Spleen (tissue), 7 donors: Measurements from ENCODE around the gene PEDS1.
A peak's percentile ranks its signal among the peaks of the same experiment; 100 is the strongest.

ENCODE experiments used
- CTCF ChIP-seq, 11 experiments: fragments of 200-600 bp in 7 of 11; fragments of 450-650 bp in 4 of 11; sonication (generic) in 4 of 11; IDR thresholded peaks in 8 of 11; conservative IDR thresholded peaks in 3 of 11; 1 replicate in 7 of 11; 2 replicates in 4 of 11; pipeline versions ENCODE4 v1.4.0 to v1.8.0; 2016 to 2021; ENCODE audit warnings: antibody characterized with exemption in 11 of 11, inconsistent platforms in 4 of 11, mild to moderate bottlenecking in 1 of 11
- POLR2AphosphoS5 ChIP-seq, 3 donors: sonication (generic); formaldehyde crosslinking; IDR thresholded peaks; one replicate each; pipeline ENCODE4 v1.5.1; 2017; ENCODE audit warnings: antibody characterized with exemption in 3 of 3
- donor health status: DM: no; HTN: no; CAD: no; lungs with moderate emphysema.
- donor health status: DM: no; HTN: no; CAD: no.
- donor health status: DM: no; HTN: no; CAD: no.

DNA sequence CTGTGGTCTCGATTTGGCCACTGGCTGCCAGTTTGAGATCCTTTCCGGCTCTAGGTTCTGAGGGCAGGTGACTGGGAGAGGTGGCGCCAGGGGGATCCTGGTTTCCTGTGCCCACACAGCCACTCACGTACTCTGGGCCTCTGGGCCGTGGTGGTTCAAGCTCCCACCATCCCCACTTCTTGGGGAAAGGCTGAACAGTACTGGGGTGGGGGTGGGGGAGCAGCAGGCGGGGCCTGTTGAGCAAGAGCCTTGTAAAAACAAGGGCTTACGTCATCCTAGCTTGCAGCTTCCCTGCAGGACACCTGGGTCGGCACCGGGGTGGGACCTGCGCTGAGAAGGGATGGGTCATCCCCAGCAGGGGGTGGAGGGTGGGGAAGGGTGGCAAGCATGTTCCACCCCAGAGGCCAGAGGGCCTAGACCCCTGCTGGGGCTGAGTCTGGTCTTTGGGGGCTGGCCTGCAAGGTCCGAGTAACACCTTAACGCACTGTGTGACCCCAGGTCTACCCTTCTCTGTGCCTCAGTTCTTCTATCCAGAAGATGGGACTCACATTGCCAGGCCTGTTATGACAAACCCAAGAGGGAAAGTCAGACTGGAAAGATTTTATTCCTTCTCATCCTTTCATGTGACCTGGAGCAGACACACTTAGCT lies 34.0 kb upstream of the PEDS1 start:
- no peak for TF ChIP-seq CTCF (IDR thresholded peaks at IDR 0.05 in 8 of 11, conservative IDR thresholded peaks at IDR 0.05 in 3 of 11)
- TF ChIP-seq POLR2AphosphoS5 (IDR thresholded peaks at IDR 0.05): peak; percentile 19 to 53 (median 43)
